ENCODE measurements around the gene ZNF598. TPM values are rescaled to one million over a fixed set of nuclear protein-coding genes. Genes with fewer than 3 reads are reported as not detected.
A peak's percentile ranks its signal among the peaks of the same experiment; 100 is the strongest.
"Not testable (repeated sequence)": the region's sequence is repeated elsewhere in the genome, so short reads cannot be mapped to it uniquely, and the experiment has no call there.

Gene ZNF598
- total RNA-seq, 2 donors from 2014 or later: 45.2 to 46.7 TPM

GRCh38 chr16:1973461-1974156 lies 36.0 kb downstream of the ZNF598 start:
- no peak for ATAC-seq
- DNase-seq: no peak
- H3K27me3 Mint-ChIP-seq: no peaks in the 10 kb centered on the region
- no peak overlapping the region for H3K4me3 Mint-ChIP-seq
- H3K4me1 Mint-ChIP-seq: peaks cover 24% of the 10 kb centered on the region
- H3K36me3 Mint-ChIP-seq (ENCODE audit: low read depth): peaks cover 8% of the 10 kb centered on the region
- H3K27ac Mint-ChIP-seq: no peak overlapping the region
- no peaks in the 10 kb centered on the region for H3K9me3 ChIP-seq (ENCODE audit: control insufficient read depth, low read length, poor library complexity, severe bottlenecking)

GRCh38 chr16:1972490-1972877 lies 37.1 kb downstream of the ZNF598 start:
- H3K36me3 Mint-ChIP-seq (ENCODE audit: low read depth): peaks cover 8% of the 10 kb centered on the region
- no peak for DNase-seq
- no peak for ATAC-seq
- H3K4me1 Mint-ChIP-seq: peaks cover 25% of the 10 kb centered on the region
- peak overlapping the region; percentile 97 for H3K27ac Mint-ChIP-seq
- no peaks in the 10 kb centered on the region for H3K9me3 ChIP-seq (ENCODE audit: control insufficient read depth, low read length, poor library complexity, severe bottlenecking)
- no peaks in the 10 kb centered on the region for H3K27me3 Mint-ChIP-seq
- peak overlapping the region; percentile 98 for H3K4me3 Mint-ChIP-seq

GRCh38 chr16:1971796-1972489 lies 37.7 kb downstream of the ZNF598 start, which contains the start of gene TBL3:
TSS of gene TBL3 (plus strand) at chr16:1972053. CDS start at chr16:1972165, 112 bp downstream.
- ATAC-seq (peak; percentile 96), DNase-seq (peak; percentile 94 to 97 (median 94))
- no peaks in the 10 kb centered on the region for H3K9me3 ChIP-seq (ENCODE audit: control insufficient read depth, low read length, poor library complexity, severe bottlenecking)
- peaks cover 8% of the 10 kb centered on the region for H3K36me3 Mint-ChIP-seq (ENCODE audit: low read depth)
- peak within 1 kb of the TSS; percentile 97 for H3K27ac Mint-ChIP-seq
- peaks cover 28% of the 10 kb centered on the region for H3K4me1 Mint-ChIP-seq
- H3K27me3 Mint-ChIP-seq: no peaks in the 10 kb centered on the region
- peak within 1 kb of the TSS; percentile 98 for H3K4me3 Mint-ChIP-seq

GRCh38 chr16:1968146-1968953 lies 41.3 kb downstream of the ZNF598 start:
- Mint-ChIP-seq H3K27ac (no peak overlapping the region), H3K27me3 (no peaks in the 10 kb centered on the region), H3K4me3 (no peak overlapping the region), H3K36me3 (ENCODE audit: low read depth) (peaks cover 6% of the 10 kb centered on the region), H3K4me1 (peaks cover 48% of the 10 kb centered on the region)
- ATAC-seq: no peak
- DNase-seq: no peak
- H3K9me3 ChIP-seq (ENCODE audit: control insufficient read depth, low read length, poor library complexity, severe bottlenecking): no peaks in the 10 kb centered on the region

GRCh38 chr16:1966460-1966859 lies 43.2 kb downstream of the ZNF598 start, which contains the start of gene RNF151:
TSS of gene RNF151 (plus strand) at chr16:1966856. CDS start at chr16:1966882, 26 bp downstream.
- DNase-seq: no peak
- no peaks in the 10 kb centered on the region for H3K27me3 Mint-ChIP-seq
- no peaks in the 10 kb centered on the region for H3K9me3 ChIP-seq (ENCODE audit: control insufficient read depth, low read length, poor library complexity, severe bottlenecking)
- ATAC-seq: no peak
- peaks cover 39% of the 10 kb centered on the region for H3K4me1 Mint-ChIP-seq
- peaks cover 4% of the 10 kb centered on the region for H3K36me3 Mint-ChIP-seq (ENCODE audit: low read depth)
- H3K27ac Mint-ChIP-seq: peak within 1 kb of the TSS; percentile 98
- peak within 1 kb of the TSS; percentile 93 for H3K4me3 Mint-ChIP-seq

- peaks cover 41% of the 10 kb centered on the region for H3K4me1 Mint-ChIP-seq
- ATAC-seq (no peak), DNase-seq (no peak)
- H3K27ac Mint-ChIP-seq: peak overlapping the region; percentile 98
- peak overlapping the region; percentile 93 for H3K4me3 Mint-ChIP-seq
- no peaks in the 10 kb centered on the region for H3K9me3 ChIP-seq (ENCODE audit: control insufficient read depth, low read length, poor library complexity, severe bottlenecking)
- H3K27me3 Mint-ChIP-seq: no peaks in the 10 kb centered on the region
- H3K36me3 Mint-ChIP-seq (ENCODE audit: low read depth): peaks cover 4% of the 10 kb centered on the region
Observed at GRCh38 chr16:1965396-1966001, 44.1 kb downstream of the ZNF598 start.

GRCh38 chr16:1964506-1965395 lies 44.9 kb downstream of the ZNF598 start, which contains the start of gene RPS2:
TSS of gene RPS2 (minus strand) at chr16:1964826. CDS start at chr16:1964625, 201 bp downstream.
- peaks cover 4% of the 10 kb centered on the region for H3K36me3 Mint-ChIP-seq (ENCODE audit: low read depth)

GRCh38 chr16:1963806-1964505 lies 45.7 kb downstream of the ZNF598 start:
- DNase-seq (no peak), ATAC-seq (peak; percentile 16)
- Mint-ChIP-seq H3K27me3 (no peaks in the 10 kb centered on the region), H3K4me1 (peaks cover 45% of the 10 kb centered on the region), H3K36me3 (ENCODE audit: low read depth) (peaks cover 4% of the 10 kb centered on the region), H3K27ac (peak overlapping the region; percentile 98), H3K4me3 (peak overlapping the region; percentile 93)
- no peaks in the 10 kb centered on the region for H3K9me3 ChIP-seq (ENCODE audit: control insufficient read depth, low read length, poor library complexity, severe bottlenecking)

More at GRCh38 chr16:1964506-1965395, 44.9 kb downstream of the ZNF598 start, which contains the start of gene RPS2:
- ATAC-seq (peak; percentile 91), DNase-seq (peak; percentile 96 to 99 (median 98))
- no peaks in the 10 kb centered on the region for H3K9me3 ChIP-seq (ENCODE audit: control insufficient read depth, low read length, poor library complexity, severe bottlenecking)
- no peaks in the 10 kb centered on the region for H3K27me3 Mint-ChIP-seq
- H3K4me1 Mint-ChIP-seq: peaks cover 45% of the 10 kb centered on the region
- peak within 1 kb of the TSS; percentile 98 for H3K27ac Mint-ChIP-seq
- H3K4me3 Mint-ChIP-seq: peak within 1 kb of the TSS; percentile 93

GRCh38 chr16:1962161-1963153 lies 47.2 kb downstream of the ZNF598 start:
- peaks cover 43% of the 10 kb centered on the region for H3K4me1 Mint-ChIP-seq
- H3K9me3 ChIP-seq (ENCODE audit: control insufficient read depth, low read length, poor library complexity, severe bottlenecking); DNase-seq; H3K27me3 Mint-ChIP-seq; H3K36me3 Mint-ChIP-seq (ENCODE audit: low read depth); ATAC-seq: not testable (repeated sequence)
- peak overlapping the region; percentile 93 for H3K4me3 Mint-ChIP-seq
- H3K27ac Mint-ChIP-seq: peak overlapping the region; percentile 98

GRCh38 chr16:1961651-1962067 lies 48.0 kb downstream of the ZNF598 start:
- DNase-seq (no peak), ATAC-seq (no peak)
- Mint-ChIP-seq H3K4me3 (peak overlapping the region; percentile 96), H3K27ac (peak overlapping the region; percentile 98), H3K36me3 (ENCODE audit: low read depth) (peaks cover 4% of the 10 kb centered on the region), H3K4me1 (peaks cover 40% of the 10 kb centered on the region), H3K27me3 (no peaks in the 10 kb centered on the region)
- no peaks in the 10 kb centered on the region for H3K9me3 ChIP-seq (ENCODE audit: control insufficient read depth, low read length, poor library complexity, severe bottlenecking)

Data from T-helper 17 cell (primary cell).